A549 (cell line): ENCODE measurements around the gene BCL6. TPM values are rescaled to one million over a fixed set of nuclear protein-coding genes. Genes with fewer than 3 reads are reported as not detected.

Source experiments
- ATAC-seq, 2 experiments: fragments of 200-7000 bp in 1 of 2; fragments of >200 bp in 1 of 2; cut with Nextera tagmentation in 1 of 2; cut with Tn5 transposase in 1 of 2; 3 replicates each; pipeline versions ENCODE4 v1.8.0 to v1.9.1; 2018 to 2020; ENCODE audit warnings: mild to moderate bottlenecking in 1 of 2, moderate library complexity in 1 of 2
- CTCF ChIA-PET: fragments of 300-600 bp; sonication (Branson Sonifier 250); formaldehyde crosslinking; extraction: SDS; loops from one replicate; lab custom pipeline; 2021; ENCODE audit warnings: antibody characterized with exemption, inconsistent platforms; lab: Yijun Ruan, JAX
- POLR2A ChIA-PET: fragments of 350-600 bp; formaldehyde crosslinking; extraction: SDS; loops from one replicate; lab custom pipeline; 2021; ENCODE audit warnings: antibody characterized with exemption, inconsistent platforms; lab: Yijun Ruan, JAX
- DNase-seq, 2 experiments: peaks; one replicate each; pipeline versions ENCODE4 v3.0.0 to v3.0.0-alpha.2; 2011 to 2016; ENCODE audit warnings: low read depth in 1 of 2, low spot score in 1 of 2
- FAIRE-seq: peaks from 2 replicates; lab custom pipeline; 2011; peaks lifted over from hg19 to GRCh38; lab: Jason Lieb, UNC
- H3K27ac ChIP-seq, 2 experiments: fragments of >200 bp; sonication (Bioruptor Twin); formaldehyde crosslinking; 3 replicates each; pipeline ENCODE4 v1.5.1; 2016 to 2017
- H3K4me1 ChIP-seq: fragments of >200 bp; sonication (Bioruptor Twin); formaldehyde crosslinking; 3 replicates; pipeline ENCODE4 v1.6.1; 2016
- H3K4me2 ChIP-seq: fragments of >200 bp; sonication (Bioruptor Twin); formaldehyde crosslinking; 3 replicates; pipeline ENCODE4 v1.6.1; 2016
- H3K4me3 ChIP-seq: fragments of >200 bp; sonication (Bioruptor Twin); formaldehyde crosslinking; 3 replicates; pipeline ENCODE4 v1.5.1; 2016
- H3K9me3 ChIP-seq: fragments of >200 bp; sonication (Bioruptor Twin); formaldehyde crosslinking; 3 replicates; pipeline ENCODE4 v1.6.1; 2016
- BHLHE40 ChIP-seq: IDR thresholded peaks from 2 replicates; pipeline ENCODE4 v1.6.1; 2012; ENCODE audit warnings: low read depth, low read length, inconsistent platforms
- CBX2 ChIP-seq: fragments of 200-600 bp; sonication (generic); IDR thresholded peaks from 2 replicates; pipeline ENCODE4 v1.6.1; 2016; ENCODE audit warnings: low read depth, mild to moderate bottlenecking, borderline replicate concordance
- CEBPB ChIP-seq, 2 experiments: fragments of >200 bp in 1 of 2; sonication (Bioruptor Twin) in 1 of 2; formaldehyde crosslinking in 1 of 2; IDR thresholded peaks; 2 replicates each; pipeline ENCODE4 v1.6.1; 2012 to 2016
- CHD2 ChIP-seq: fragments of 150-350 bp; IDR thresholded peaks from 2 replicates; pipeline ENCODE4 v1.6.1; 2014; ENCODE audit warnings: low read length; ENCODE audit not compliant: partially characterized antibody
- EHF ChIP-seq: fragments of 250-450 bp; sonication (Bioruptor Pico); IDR thresholded peaks from 2 replicates; pipeline ENCODE4 v1.5.0; 2020; ENCODE audit warnings: mild to moderate bottlenecking
- FOSL2 ChIP-seq, 2 experiments: fragments of 450-650 bp in 1 of 2; fragments of >200 bp in 1 of 2; sonication (Bioruptor Twin) in 1 of 2; formaldehyde crosslinking; IDR thresholded peaks; 2 replicates each; pipeline versions ENCODE4 v1.5.0 to v1.6.1; 2016 to 2020; ENCODE audit warnings: mild to moderate bottlenecking in 1 of 2, moderate library complexity in 1 of 2
- HOXB5 ChIP-seq: fragments of 250-450 bp; sonication (Bioruptor Pico); IDR thresholded peaks from 2 replicates; pipeline ENCODE4 v1.5.0; 2020; ENCODE audit warnings: mild to moderate bottlenecking, moderate library complexity
- KDM5A ChIP-seq: fragments of 200-600 bp; sonication (generic); IDR thresholded peaks from 2 replicates; pipeline ENCODE4 v1.6.1; 2016; ENCODE audit warnings: antibody characterized with exemption, mild to moderate bottlenecking
- MAX ChIP-seq: IDR thresholded peaks from 2 replicates; pipeline ENCODE4 v1.6.1; 2012
- MAZ ChIP-seq: fragments of 150-350 bp; IDR thresholded peaks from 2 replicates; pipeline ENCODE4 v1.6.1; 2014; ENCODE audit warnings: antibody characterized with exemption, low read depth, low read length, borderline replicate concordance
- RAD21 ChIP-seq, 2 experiments: fragments of >200 bp in 1 of 2; sonication (Bioruptor Twin) in 1 of 2; formaldehyde crosslinking in 1 of 2; IDR thresholded peaks in 1 of 2; conservative IDR thresholded peaks in 1 of 2; 2 replicates in 1 of 2; 3 replicates in 1 of 2; pipeline ENCODE4 v1.6.1; 2012 to 2018; ENCODE audit warnings: inconsistent platforms in 1 of 2
- RFX5 ChIP-seq: fragments of 450-650 bp; IDR thresholded peaks from 2 replicates; pipeline ENCODE4 v1.7.1; 2014; ENCODE audit warnings: antibody characterized with exemption, mild to moderate bottlenecking, moderate library complexity
- SMC3 ChIP-seq: fragments of >200 bp; sonication (Bioruptor Twin); formaldehyde crosslinking; IDR thresholded peaks from 3 replicates; pipeline ENCODE4 v1.6.1; 2018; ENCODE audit warnings: inconsistent platforms
- WGBS: methylation state at CpG from one replicate; pipeline ENCODE4 v1.1.6; 2017; ENCODE audit errors: missing lambda C conversion rate; 5-methylcytosine and 5-hydroxymethylcytosine counted together
- polyA plus RNA-seq, 4 experiments: library from polyadenylated mRNA; depleted of rRNA in 3 of 4; stranded (reverse); fragments of >200 nt; fragmentation: RNase III in 1 of 4; extraction: RNeasy Plus Mini Kit Qiagen cat#74134 plus additional on column Dnase treatment in 1 of 4; gene quantifications; 2 replicates in 3 of 4; 3 replicates in 1 of 4; pipeline ENCODE4 v1.2.3, GENCODE V29; 2011 to 2017
- TF ChIP-seq, protein P1 (sequence below): fragments of 250-450 bp; sonication (Bioruptor Pico); IDR thresholded peaks from 2 replicates; pipeline ENCODE4 v1.5.0; 2020; ENCODE audit warnings: low read depth, mild to moderate bottlenecking, moderate library complexity
- TF ChIP-seq, protein P2 (sequence below): fragments of >200 bp; sonication (Bioruptor Twin); formaldehyde crosslinking; IDR thresholded peaks from 3 replicates; pipeline ENCODE4 v1.5.1; 2016

BCL6 gene
- polyA plus RNA-seq, 2 of the 4 experiments (the other 2 are of a cell fraction), result 7.0 to 10.4 TPM

GRCh38 chr3:187741403-187742350, 3.6 kb downstream of the BCL6 start:
- peak overlapping the region; percentile 60 for H3K4me3 ChIP-seq
- WGBS, result 2% methylated on average over 26 of the region's 35 CpGs
- DNase-seq (peak; percentile 61 to 72), ATAC-seq (peak; percentile 19 to 46; a peak in 3 of 6 replicates), FAIRE-seq (no peak)
- H3K9me3 ChIP-seq, result no peaks in the 10 kb centered on the region
- TF ChIP-seq FOSL2 (IDR thresholded peaks at IDR 0.05) (no peak), FOSL2 (CRISPR knock-in tag; IDR thresholded peaks at IDR 0.05) (peak; percentile 25; the same call in 1 of the 2 replicates), RAD21 (conservative IDR thresholded peaks at IDR 0.05 in 1 of 2, IDR thresholded peaks at IDR 0.05 in 1 of 2) (peak; percentile 91), CBX2 (no peak), SMC3 (peak; percentile 84), MAX (peak; percentile 22; the same call in 1 of the 2 replicates), KDM5A (peak; percentile 33; the same call in 1 of the 2 replicates), CEBPB (IDR thresholded peaks at IDR 0.05) (peak in 1 of 2 experiments; percentile 27; a peak in 1 of 4 replicates)
- TF ChIP-seq, protein P1, sequence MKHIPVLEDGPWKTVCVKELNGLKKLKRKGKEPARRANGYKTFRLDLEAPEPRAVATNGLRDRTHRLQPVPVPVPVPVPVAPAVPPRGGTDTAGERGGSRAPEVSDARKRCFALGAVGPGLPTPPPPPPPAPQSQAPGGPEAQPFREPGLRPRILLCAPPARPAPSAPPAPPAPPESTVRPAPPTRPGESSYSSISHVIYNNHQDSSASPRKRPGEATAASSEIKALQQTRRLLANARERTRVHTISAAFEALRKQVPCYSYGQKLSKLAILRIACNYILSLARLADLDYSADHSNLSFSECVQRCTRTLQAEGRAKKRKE (CRISPR knock-in tag), result no peak
- TF ChIP-seq, protein P2, sequence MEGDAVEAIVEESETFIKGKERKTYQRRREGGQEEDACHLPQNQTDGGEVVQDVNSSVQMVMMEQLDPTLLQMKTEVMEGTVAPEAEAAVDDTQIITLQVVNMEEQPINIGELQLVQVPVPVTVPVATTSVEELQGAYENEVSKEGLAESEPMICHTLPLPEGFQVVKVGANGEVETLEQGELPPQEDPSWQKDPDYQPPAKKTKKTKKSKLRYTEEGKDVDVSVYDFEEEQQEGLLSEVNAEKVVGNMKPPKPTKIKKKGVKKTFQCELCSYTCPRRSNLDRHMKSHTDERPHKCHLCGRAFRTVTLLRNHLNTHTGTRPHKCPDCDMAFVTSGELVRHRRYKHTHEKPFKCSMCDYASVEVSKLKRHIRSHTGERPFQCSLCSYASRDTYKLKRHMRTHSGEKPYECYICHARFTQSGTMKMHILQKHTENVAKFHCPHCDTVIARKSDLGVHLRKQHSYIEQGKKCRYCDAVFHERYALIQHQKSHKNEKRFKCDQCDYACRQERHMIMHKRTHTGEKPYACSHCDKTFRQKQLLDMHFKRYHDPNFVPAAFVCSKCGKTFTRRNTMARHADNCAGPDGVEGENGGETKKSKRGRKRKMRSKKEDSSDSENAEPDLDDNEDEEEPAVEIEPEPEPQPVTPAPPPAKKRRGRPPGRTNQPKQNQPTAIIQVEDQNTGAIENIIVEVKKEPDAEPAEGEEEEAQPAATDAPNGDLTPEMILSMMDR, result peak; percentile 85
- peaks cover 35% of the 10 kb centered on the region for H3K4me1 ChIP-seq
- peak overlapping the region; percentile 96 for H3K4me2 ChIP-seq
- H3K27ac ChIP-seq, result peak overlapping the region; percentile 68 to 84
- CTCF ChIA-PET, result interaction anchor here (0.6 to 8.6 kb wide), 71 partner anchors 8 to 1494 kb away, joined by 3 to 221 read pairs (median 5); no protein-coding TSS in a partner anchor
- POLR2A ChIA-PET, result interaction anchor here (0.5 to 3.2 kb wide), 3 partner anchors 553 to 1212 kb away, joined by 4 to 9 read pairs (median 5); no protein-coding TSS in a partner anchor

DNA sequence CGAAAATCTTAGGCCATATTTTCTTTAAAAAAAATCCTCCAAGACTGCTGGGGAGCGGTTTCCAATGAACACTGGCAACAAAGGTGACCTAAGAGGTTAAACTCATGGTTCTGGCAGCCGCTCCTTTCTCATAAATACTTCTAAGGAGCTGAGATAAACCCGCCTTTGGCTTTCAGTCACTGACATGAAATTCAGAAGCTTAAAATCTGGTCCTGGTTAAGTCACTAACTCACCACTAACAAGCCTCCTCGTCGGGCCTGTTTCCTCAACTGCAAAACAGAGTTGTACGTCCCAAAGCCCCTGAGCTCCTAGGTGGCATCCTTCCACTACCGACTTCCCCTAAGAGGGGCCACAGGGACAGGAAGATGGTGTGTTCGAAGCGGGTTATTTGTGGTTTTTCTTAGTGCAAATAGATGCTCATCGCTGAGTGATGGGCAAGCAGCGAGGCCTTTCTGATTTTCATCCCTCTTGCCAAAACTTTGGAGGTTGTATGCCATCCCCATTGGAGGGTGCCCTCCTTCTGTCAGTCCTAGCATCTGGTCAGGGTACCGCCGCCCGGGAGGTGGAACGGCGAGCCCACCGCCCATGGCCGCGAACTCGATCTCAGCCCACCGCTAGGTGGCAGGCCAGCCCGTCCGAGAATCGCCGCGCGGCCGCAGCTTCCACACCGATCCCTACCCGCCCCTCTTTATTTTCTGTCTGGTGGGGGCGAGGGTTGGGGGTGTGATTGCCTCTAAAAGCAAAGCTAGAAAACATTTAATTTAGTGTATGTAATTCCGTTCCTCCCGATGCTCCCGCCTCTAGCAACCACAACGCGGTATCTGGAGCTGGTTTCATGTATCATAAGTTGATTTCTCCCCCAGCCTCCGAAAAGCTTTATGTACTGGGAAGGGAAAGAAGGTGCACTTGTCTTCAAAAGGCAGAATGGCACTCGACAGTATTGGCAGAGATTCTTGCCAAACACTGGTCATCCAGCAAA, 4.6 kb downstream of the BCL6 start:
- ATAC-seq (peak in 1 of 2 experiments; percentile 44; a peak in 3 of 6 replicates), FAIRE-seq (no peak)
- H3K4me1 ChIP-seq, result peaks cover 38% of the 10 kb centered on the region

More for the DNA sequence above, 4.6 kb downstream of the BCL6 start:
- TF ChIP-seq KDM5A (peak; percentile 59; the same call in 1 of the 2 replicates), SMC3 (peak; percentile 58; the same call in 2 of the 3 replicates), BHLHE40 (no peak), MAZ (no peak), HOXB5 (no peak), RAD21 (conservative IDR thresholded peaks at IDR 0.05 in 1 of 2, IDR thresholded peaks at IDR 0.05 in 1 of 2) (peak; percentile 72 to 84), RFX5 (no peak), MAX (no peak; the same call in 1 of the 2 replicates), EHF (CRISPR knock-in tag) (no peak), CHD2 (no peak)
- TF ChIP-seq, protein P2, result peak; percentile 81
- Histone ChIP-seq H3K4me3 (peak overlapping the region; percentile 60), H3K27ac (peak overlapping the region; percentile 68 to 84), H3K4me2 (peak overlapping the region; percentile 96), H3K9me3 (no peaks in the 10 kb centered on the region)
- 5% methylated on average over 31 of the region's 39 CpGs for WGBS
- POLR2A ChIA-PET, result interaction anchor here (0.5 to 3.2 kb wide), 4 partner anchors 1207 to 1214 kb away, joined by 3 to 9 read pairs (median 6); no protein-coding TSS in a partner anchor
- CTCF ChIA-PET, result interaction anchor here (0.6 to 8.6 kb wide), 112 partner anchors 9 to 1495 kb away, joined by 3 to 221 read pairs (median 4); no protein-coding TSS in a partner anchor
- DNase-seq, result peak; percentile 37 to 42
